Keratinocyte (primary cell): ENCODE data around the gene TMED10. TPM values are rescaled to one million over a fixed set of nuclear protein-coding genes. Genes with fewer than 3 reads are reported as not detected.

ENCODE experiments used
- DNase-seq: peaks from one replicate; pipeline ENCODE4 v3.0.0-alpha.2; 2011; ENCODE audit warnings: low read depth, missing footprints, low spot score
- FAIRE-seq: peaks from 2 replicates; lab custom pipeline; 2011; peaks lifted over from hg19 to GRCh38; lab: Jason Lieb, UNC
- H2AFZ ChIP-seq: 2 replicates; pipeline ENCODE4 v1.6.0; 2012; ENCODE audit warnings: low read length, control low read depth, inconsistent platforms; ENCODE audit not compliant: control insufficient read depth
- H3K27ac ChIP-seq: 2 replicates; pipeline ENCODE4 v1.5.1; 2011; ENCODE audit warnings: low read length; ENCODE audit not compliant: control insufficient read depth, insufficient read depth
- H3K27me3 ChIP-seq: 3 replicates; pipeline ENCODE4 v1.6.0; 2011; ENCODE audit warnings: low read length; ENCODE audit not compliant: control insufficient read depth, insufficient read depth; ENCODE audit errors: extremely low read depth
- H3K36me3 ChIP-seq, 2 experiments: 2 replicates in 1 of 2; 3 replicates in 1 of 2; pipeline ENCODE4 v1.5.1; 2011; ENCODE audit warnings: low read length in 2 of 2, mild to moderate bottlenecking in 1 of 2; ENCODE audit not compliant: control insufficient read depth in 2 of 2, insufficient read depth in 2 of 2; ENCODE audit errors: extremely low read depth in 1 of 2
- H3K4me1 ChIP-seq: 3 replicates; pipeline ENCODE4 v1.5.1; 2011; ENCODE audit warnings: low read length; ENCODE audit not compliant: control insufficient read depth, insufficient read depth; ENCODE audit errors: extremely low read depth
- H3K4me2 ChIP-seq: 3 replicates; pipeline ENCODE4 v1.6.0; 2011; ENCODE audit warnings: low read depth, low read length; ENCODE audit not compliant: control insufficient read depth, insufficient read depth; ENCODE audit errors: extremely low read depth
- H3K4me3 ChIP-seq, 3 experiments: fragments of 200-600 bp in 1 of 3; sonication (generic) in 1 of 3; 2 replicates in 2 of 3; 3 replicates in 1 of 3; pipeline ENCODE4 v1.5.1; 2011 to 2016; ENCODE audit warnings: low read length in 3 of 3, mild to moderate bottlenecking in 3 of 3, control low read depth in 2 of 3, inconsistent platforms in 1 of 3, low read depth in 1 of 3, mixed read lengths in 1 of 3, mixed run types in 1 of 3, moderate library complexity in 1 of 3; ENCODE audit not compliant: control insufficient read depth in 2 of 3, insufficient read depth in 2 of 3; ENCODE audit errors: extremely low read depth in 1 of 3
- H3K79me2 ChIP-seq: 2 replicates; pipeline ENCODE4 v1.6.0; 2012; ENCODE audit warnings: low read length; ENCODE audit not compliant: control insufficient read depth, insufficient read depth
- H3K9ac ChIP-seq: 3 replicates; pipeline ENCODE4 v1.6.0; 2011; ENCODE audit warnings: low read length; ENCODE audit not compliant: control insufficient read depth, insufficient read depth; ENCODE audit errors: extremely low read depth
- H3K9me1 ChIP-seq: 3 replicates; pipeline ENCODE4 v1.6.0; 2011; ENCODE audit warnings: low read length; ENCODE audit not compliant: control insufficient read depth, insufficient read depth; ENCODE audit errors: extremely low read depth
- H3K9me3 ChIP-seq: 2 replicates; pipeline ENCODE4 v1.5.1; 2012; ENCODE audit warnings: low read depth, low read length; ENCODE audit not compliant: control insufficient read depth
- H4K20me1 ChIP-seq: 3 replicates; pipeline ENCODE4 v1.6.0; 2011; ENCODE audit warnings: low read length; ENCODE audit not compliant: control insufficient read depth, insufficient read depth; ENCODE audit errors: extremely low read depth
- EZH2 ChIP-seq: IDR thresholded peaks from one replicate; pipeline ENCODE4 v1.6.1; 2012; ENCODE audit warnings: inconsistent platforms, mild to moderate bottlenecking, low read length, moderate library complexity
- dilution Hi-C: fragments of 300-500 bp; cut with MboI; formaldehyde crosslinking; loops from one replicate; pipeline ENCODE4 v1.7.0; 2020; ENCODE audit warnings: low sequenced_read_pairs; ENCODE audit not compliant: extremely low pct_ligation_motif_present
- polyA plus RNA-seq, 5 experiments: library from polyadenylated mRNA; depleted of rRNA in 3 of 5; stranded (reverse) in 3 of 5; stranded (forward) in 1 of 5; unstranded in 1 of 5; fragments of >200 nt; gene quantifications; 1 replicate in 1 of 5; 2 replicates in 3 of 5; 3 replicates in 1 of 5; pipeline versions ENCODE4 v1.2.1 to v1.2.3, GENCODE V29; 2011 to 2012; ENCODE audit warnings: missing spikeins in 2 of 5, low read depth in 1 of 5, low replicate concordance in 1 of 5
- TF ChIP-seq, protein P1 (sequence below), 3 experiments: IDR thresholded peaks in 1 of 3; conservative IDR thresholded peaks in 1 of 3; optimal IDR thresholded peaks in 1 of 3; 2 replicates in 2 of 3; 3 replicates in 1 of 3; pipeline versions ENCODE3 to v1.5.1; 2011; ENCODE audit warnings: low read length in 3 of 3, mild to moderate bottlenecking in 3 of 3, moderate library complexity in 2 of 3, control low read depth in 1 of 3, inconsistent platforms in 1 of 3; ENCODE audit not compliant: insufficient read depth in 2 of 3; ENCODE audit errors: extremely low read depth in 1 of 3

Gene TMED10
- polyA plus RNA-seq, 1 donor (not counting 4 experiments of a cell fraction or from before 2014, with no cell fraction given), result 428 TPM

DNA sequence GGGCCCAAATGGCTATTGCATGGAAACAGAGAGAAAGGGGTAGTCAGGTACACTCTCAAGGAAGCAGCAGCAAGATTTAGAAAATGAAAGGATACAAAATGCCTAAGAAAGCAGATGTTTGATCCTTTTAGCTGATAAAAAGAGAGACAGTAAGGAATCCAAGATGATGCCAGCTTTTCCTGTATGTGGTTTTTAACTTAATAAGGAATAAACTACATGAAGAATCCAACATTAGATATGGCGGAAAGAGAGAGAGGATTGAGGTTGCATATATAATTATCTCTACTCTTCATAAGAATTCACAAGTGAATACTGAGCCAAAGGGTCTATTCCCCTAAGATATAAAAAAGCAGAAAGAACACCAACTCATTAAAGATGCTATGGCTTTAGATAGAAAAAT lies 11.6 kb downstream of the TMED10 start:
- Histone ChIP-seq H3K9me3 (no peaks in the 10 kb centered on the region), H3K27ac (no peak overlapping the region), H3K36me3 (peaks cover 0 to 2% of the 10 kb centered on the region in 2 experiments), H3K4me3 (no peak overlapping the region), H3K4me1 (no peaks in the 10 kb centered on the region), H3K9ac (no peak overlapping the region), H3K4me2 (no peak overlapping the region), H3K79me2 (peaks cover 96% of the 10 kb centered on the region), H2AFZ (no peak overlapping the region), H3K9me1 (peaks cover 5% of the 10 kb centered on the region), H3K27me3 (no peaks in the 10 kb centered on the region), H4K20me1 (peaks cover 4% of the 10 kb centered on the region)
- TF ChIP-seq EZH2, result no peak
- TF ChIP-seq, protein P1, sequence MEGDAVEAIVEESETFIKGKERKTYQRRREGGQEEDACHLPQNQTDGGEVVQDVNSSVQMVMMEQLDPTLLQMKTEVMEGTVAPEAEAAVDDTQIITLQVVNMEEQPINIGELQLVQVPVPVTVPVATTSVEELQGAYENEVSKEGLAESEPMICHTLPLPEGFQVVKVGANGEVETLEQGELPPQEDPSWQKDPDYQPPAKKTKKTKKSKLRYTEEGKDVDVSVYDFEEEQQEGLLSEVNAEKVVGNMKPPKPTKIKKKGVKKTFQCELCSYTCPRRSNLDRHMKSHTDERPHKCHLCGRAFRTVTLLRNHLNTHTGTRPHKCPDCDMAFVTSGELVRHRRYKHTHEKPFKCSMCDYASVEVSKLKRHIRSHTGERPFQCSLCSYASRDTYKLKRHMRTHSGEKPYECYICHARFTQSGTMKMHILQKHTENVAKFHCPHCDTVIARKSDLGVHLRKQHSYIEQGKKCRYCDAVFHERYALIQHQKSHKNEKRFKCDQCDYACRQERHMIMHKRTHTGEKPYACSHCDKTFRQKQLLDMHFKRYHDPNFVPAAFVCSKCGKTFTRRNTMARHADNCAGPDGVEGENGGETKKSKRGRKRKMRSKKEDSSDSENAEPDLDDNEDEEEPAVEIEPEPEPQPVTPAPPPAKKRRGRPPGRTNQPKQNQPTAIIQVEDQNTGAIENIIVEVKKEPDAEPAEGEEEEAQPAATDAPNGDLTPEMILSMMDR (optimal IDR thresholded peaks at IDR 0.05 in 1 of 3, IDR thresholded peaks at IDR 0.05 in 1 of 3, conservative IDR thresholded peaks at IDR 0.05 in 1 of 3; ENCODE audit: extremely low read depth in 1 of 3, insufficient read depth in 2 of 3, low read length in 3 of 3), result no peak
- dilution Hi-C loops, result no loop called here
- DNase-seq (no peak), FAIRE-seq (no peak)

DNA sequence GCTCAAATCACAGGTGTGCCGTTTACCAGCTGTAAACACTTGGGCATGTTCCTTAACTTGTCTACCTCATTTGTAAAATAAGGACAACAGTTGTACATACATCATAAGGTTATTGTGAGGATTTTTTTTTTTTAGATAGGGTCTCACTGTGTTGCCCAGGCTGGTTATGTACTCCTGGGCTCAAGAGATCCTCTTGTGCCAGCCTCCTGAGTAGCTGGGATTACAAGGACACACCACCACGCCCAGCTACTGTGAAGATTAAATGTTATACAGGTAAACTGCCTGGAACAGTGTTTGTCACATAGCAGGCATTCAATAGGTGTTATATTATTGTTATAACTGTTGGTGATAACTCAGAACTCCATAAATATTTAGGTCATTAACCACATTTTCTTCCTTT lies 12.7 kb downstream of the TMED10 start:
- H3K9me1 ChIP-seq, result no peaks in the 10 kb centered on the region
- FAIRE-seq (no peak), DNase-seq (no peak)
- H3K4me2 ChIP-seq, result no peak overlapping the region
- no peak overlapping the region for H3K9ac ChIP-seq
- no peaks in the 10 kb centered on the region for H3K9me3 ChIP-seq
- no peak overlapping the region for H2AFZ ChIP-seq
- no peaks in the 10 kb centered on the region for H3K27me3 ChIP-seq
- no peak overlapping the region for H3K27ac ChIP-seq
- peaks cover 0 to 2% of the 10 kb centered on the region in 2 experiments for H3K36me3 ChIP-seq
- no peak overlapping the region for H3K4me3 ChIP-seq
- peaks cover 2% of the 10 kb centered on the region for H4K20me1 ChIP-seq
- dilution Hi-C loops, result no loop called here
- peaks cover 96% of the 10 kb centered on the region for H3K79me2 ChIP-seq
- H3K4me1 ChIP-seq, result no peaks in the 10 kb centered on the region
- TF ChIP-seq, protein P1 (optimal IDR thresholded peaks at IDR 0.05 in 1 of 3, IDR thresholded peaks at IDR 0.05 in 1 of 3, conservative IDR thresholded peaks at IDR 0.05 in 1 of 3; ENCODE audit: extremely low read depth in 1 of 3, insufficient read depth in 2 of 3, low read length in 3 of 3), result no peak
- TF ChIP-seq EZH2, result no peak
